Activated CD4-positive, alpha-beta T cell treated with anti-CD3 and anti-CD28 coated beads, Interleukin-2, Interleukin-6, amounts not matched to agents 100 ng/mL and 50 ng/mL, durations not matched to agents 16 hours and 8 hours (primary cell): ENCODE results near the gene TAS2R3.
"Not testable (repeated sequence)": the region's sequence is repeated elsewhere in the genome, so short reads cannot be mapped to it uniquely, and the experiment has no call there.

Experiments used
- DNase-seq: peaks from one replicate; pipeline ENCODE4 v3.0.0-alpha.2; 2020

The TAS2R3 gene, protein sequence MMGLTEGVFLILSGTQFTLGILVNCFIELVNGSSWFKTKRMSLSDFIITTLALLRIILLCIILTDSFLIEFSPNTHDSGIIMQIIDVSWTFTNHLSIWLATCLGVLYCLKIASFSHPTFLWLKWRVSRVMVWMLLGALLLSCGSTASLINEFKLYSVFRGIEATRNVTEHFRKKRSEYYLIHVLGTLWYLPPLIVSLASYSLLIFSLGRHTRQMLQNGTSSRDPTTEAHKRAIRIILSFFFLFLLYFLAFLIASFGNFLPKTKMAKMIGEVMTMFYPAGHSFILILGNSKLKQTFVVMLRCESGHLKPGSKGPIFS

DNA sequence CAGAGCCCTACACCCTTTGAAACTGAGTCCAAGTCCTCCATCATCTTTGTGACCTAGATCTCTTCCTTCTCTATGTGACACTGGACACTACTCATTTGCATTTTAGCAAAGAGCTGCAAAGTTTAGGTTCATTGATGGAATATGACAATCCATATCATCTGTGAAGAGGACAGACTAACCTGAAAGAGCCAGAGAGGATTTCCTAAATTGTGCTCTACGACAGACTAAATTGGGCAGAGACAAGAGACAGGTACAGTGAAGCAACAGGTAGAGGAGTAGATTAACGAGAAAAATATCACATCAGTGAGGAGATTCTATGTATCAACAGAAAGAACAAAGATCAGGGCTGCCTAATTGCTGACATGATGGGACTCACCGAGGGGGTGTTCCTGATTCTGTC lies at the start of gene TAS2R3:
TSS of gene TAS2R3 (plus strand) at position 301 of the 400 bp plus-strand sequence. CDS start at position 363, 62 bp downstream.
- no peak for DNase-seq

DNA sequence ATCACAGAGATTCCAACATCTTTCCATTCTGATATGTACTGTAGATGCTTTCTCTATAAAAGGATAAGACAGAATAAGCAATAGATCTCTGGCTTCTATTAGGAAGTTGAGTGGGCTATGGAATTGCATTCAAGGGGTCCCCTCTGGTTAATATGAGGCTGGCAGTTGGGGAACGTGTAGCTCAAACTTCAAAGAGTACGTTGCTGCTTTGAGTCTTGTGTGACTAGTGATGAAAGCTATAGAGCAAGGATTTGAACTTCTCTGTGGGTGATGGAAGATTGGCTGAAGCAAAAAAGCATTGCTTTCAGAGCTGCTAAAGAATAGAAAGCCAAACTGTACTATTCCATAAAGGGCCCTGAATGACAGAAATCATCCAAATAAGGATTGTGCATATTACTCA lies 49.3 kb upstream of the TAS2R3 start:
- no peak for DNase-seq

DNA sequence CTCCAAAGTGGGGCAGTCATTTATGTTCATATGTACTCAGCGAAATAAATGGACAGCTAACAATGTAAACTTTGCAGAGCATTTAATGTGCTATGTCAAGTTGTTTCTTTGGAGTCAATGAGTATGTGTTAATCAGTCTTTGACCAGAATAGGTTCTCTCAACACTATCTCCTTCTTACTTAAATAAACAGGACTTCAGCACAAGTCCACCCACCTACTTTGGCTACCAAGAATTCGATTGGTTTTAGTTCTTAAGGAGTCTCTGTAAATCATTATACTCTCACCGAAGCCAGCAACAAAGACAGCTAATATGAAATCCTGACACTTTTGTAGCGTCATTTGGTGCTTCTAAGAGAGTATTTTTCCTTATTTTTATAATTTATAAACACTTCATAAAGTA lies 48.9 kb upstream of the TAS2R3 start:
- DNase-seq: no peak

DNA sequence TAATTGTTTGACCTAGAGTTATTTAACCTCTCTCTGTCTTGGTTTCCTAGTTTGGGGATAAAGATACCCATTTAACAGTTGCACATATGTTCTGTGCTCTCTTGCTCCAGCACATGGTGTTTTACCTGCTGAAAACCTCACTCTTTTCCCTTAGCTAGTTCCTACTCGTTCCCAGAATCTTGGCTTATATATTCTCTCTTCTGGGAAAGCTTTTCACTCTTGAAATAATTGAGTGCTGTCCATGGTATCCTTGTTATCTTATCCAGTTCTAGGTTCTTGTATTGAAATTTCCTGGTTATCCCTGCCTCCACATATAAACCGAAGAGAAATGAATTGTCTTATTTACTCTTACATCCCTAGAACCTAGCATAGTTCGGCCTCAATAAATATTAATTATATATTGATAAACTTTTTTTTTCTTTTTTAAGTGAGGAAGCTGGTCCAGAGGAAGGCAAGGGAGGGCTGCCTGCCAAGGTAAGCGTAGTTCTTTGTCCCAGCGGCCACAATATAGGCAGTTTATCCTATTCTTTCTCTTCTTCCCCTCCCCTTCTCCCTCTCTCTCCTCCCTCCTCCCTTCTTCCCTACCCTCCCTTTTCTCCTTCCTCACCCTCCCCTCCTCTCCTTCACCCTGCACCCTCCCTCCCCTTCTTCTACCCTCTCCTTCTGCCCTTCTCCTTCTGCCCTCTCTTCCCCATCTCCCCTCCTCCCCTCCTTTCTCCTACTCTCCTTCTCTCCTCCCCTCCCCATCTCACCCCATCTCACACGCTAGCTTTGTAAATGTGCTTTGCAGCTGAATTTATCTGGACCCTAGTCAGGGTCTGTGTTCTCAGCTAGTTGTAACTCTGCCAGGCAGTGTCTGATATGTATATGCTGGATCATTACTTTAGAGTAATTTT lies 47.9 kb upstream of the TAS2R3 start:
- no peak for DNase-seq

DNA sequence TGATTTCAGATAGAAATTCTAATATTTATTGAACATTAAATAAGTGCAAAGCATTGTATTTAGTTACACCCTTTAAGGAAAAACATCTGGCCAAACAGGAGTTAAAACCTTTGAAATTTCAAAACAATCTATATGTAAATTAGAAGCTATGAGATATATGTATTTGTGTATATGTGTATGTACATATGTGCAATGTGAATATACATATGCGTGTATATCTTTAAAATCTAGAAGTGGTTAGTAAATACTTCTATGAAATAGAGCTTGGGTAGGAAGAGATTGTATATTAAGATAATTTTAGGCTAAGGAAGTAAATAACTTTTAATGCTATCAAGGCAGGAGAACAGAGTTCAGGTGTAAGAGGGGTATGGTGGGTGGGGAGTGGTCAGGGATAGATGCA lies 46.4 kb upstream of the TAS2R3 start:
- DNase-seq: no peak

DNA sequence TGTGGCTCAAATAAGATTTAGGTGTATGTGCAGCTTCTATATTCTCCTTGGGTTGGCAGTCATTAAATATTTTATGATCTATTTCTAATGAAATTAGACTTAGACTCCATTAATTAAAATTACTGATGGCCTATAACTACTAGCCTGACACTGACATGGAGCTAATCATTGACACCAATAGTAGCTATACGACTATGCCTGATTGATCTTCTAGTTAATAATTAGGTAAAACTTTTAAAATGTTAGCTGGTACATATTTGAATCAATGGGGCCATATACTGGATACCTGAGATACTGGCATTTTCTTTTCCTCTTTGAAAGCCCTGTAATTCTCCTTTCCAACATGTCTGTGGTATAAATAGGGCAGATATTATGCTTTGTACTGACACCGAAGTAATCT lies 41.4 kb upstream of the TAS2R3 start:
- DNase-seq: no peak

DNA sequence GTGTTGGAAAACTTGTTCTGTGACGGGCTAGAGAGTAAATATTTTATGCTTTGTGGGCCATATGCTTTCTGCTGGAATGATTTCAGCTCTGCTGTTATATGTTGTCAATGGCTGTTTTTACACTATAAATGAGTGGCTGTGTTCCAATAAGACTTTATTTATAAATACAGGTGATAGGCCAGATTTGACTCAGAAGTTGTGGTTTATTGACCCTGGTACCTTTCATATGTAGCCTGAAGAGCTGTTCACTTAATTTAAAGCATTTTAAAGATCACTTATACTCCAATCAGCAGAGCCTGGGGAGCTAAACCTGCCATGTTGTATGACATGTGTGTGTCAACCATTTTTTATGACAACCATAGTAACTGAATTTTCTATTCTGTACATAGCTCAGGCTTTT lies 34.9 kb upstream of the TAS2R3 start:
- DNase-seq: no peak

DNA sequence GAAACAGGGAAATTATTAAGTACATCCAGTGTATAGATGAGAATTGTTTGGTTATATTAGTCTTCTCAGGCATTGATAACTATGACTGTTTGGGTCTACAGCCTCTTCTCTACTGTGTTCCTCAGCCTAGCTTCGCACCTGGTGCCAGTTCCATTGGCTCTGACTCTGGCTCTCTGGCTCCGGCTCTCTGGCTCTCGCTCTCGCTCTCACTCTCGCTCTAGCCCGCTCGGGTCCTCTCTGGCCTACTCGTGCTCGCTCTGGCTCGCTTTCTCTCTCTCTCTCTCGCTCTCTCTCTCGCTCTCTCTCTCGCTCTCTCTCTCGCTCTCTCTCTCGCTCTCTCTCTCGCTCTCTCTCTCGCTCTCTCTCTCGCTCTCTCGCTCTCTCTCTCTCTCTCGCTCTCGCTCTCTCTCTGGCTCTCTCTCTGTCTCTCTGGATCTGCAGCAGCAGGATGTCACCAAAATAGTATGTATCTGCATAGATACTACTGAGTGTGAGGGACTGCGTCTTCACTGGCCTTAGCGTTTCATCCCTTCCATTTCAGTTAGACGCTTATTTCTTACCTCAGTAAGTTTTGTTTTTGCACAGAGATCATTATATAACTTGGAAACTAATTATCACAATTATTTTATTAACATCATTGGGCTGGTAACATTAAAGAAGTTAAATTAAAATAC lies 32.3 kb upstream of the TAS2R3 start:
- DNase-seq: no peak

DNA sequence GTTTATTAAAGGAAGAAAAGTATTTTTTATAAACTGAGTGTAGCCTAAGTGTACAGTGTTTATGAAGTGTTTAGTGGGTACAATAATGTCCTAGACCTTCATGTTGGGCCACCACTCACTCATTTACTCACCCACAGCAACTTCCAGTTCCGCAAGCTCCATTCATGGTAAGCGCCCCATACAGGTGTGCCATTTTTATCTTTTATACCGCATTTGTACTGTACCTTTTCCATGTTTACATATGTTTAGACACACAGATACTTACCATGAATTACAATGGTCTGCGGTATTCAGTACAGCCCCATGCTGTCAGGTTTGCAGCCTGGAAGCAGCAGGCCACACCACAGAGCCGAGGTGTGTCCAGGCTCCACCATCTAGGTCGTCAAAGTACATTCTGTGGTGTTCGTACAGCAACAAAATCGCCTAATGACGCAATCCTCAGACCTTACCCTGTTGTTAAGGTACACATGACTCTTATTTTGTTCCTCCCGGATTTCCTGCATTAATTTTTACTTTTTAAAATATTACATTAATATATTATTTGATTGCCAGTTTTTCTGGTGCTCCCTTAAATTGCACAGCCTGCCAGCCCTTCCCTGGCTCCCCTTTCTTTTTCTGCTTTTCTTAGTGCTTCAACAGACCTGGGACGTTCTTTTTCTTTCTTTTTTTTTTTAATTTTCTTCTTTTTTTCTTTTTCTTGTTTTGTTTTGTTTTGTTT lies 26.6 kb upstream of the TAS2R3 start:
- DNase-seq: peak; percentile 14

DNA sequence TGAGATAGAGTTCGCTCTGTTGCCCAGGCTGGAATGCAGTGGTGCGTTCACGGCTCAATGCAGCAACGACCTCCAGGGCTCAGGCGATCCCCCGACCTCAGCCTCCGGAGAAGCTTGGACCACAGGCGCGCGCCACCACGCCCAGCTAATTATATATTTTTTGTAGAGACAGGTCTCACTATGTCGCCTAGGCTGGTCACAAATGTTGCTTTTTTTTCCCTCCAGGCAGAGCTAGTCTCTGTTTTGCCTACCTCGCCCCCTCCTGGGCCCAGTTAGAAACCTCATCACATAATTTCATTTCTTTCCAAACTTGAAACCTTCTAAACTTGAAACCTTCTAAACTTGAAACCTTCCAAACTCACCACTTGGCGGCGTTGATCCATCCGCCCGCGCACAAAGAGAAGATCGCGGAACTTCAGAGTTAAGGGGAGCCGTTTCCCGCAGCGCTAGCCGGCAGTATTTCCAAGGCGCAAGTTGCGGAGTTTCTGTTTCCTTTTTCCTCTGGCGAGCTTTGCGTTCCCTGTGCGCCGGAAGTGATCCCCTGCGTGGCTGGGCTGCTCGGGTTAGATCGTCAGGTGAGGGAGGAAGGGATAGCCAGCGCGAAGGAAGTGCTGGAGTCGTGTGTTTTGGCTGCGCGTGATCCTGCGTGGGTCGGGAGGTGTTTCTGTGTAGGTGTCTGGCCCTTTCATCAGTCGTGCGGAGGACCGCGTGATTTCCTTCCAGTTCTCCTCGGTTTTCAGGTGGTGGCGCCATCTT lies 25.9 kb upstream of the TAS2R3 start, which contains the start of gene SSBP1:
TSS of gene SSBP1 (plus strand) at position 523 of the 756 bp plus-strand sequence. CDS start 809 bp downstream, outside the sequence.
- DNase-seq: peak; percentile 95

DNA sequence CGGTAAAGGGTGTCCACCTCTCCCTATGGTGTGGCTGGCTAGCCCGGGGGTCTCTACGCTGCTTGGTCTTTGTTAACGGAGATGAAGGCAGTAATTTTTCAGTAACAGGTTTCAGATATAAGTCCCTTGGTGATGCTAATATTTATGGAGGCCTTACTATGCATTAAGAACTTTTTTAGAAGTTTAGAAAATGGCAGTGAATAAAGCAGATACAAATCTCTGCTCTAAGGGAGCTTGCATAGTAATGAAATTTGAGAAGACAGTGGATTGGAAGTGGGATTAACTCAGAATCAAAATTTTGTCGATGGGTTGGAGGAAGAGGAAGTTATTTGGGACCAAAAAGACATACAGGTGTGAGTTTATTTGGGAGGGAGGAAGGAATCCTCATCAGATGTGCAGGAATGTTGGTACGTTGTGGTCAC lies 25.3 kb upstream of the TAS2R3 start:
- DNase-seq: no peak

DNA sequence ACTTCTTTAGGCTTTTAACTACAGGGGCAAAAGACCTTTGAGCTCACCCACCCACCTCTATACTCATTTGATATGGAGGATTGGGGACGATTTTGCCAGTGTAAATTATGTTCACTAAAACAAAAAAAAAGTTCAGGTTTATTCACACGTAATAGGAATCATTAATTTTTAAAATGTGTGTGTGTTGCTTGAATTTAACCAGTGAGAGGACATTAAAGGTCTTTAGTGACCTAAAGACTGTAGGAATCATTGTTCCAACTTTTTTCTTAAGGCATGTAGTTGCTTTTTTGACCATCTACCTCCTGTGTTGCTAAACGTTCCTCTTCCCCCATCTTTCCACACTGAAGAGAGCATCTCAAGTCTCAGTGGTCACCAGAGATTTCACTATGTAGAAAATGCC lies 24.6 kb upstream of the TAS2R3 start:
- no peak for DNase-seq

DNA sequence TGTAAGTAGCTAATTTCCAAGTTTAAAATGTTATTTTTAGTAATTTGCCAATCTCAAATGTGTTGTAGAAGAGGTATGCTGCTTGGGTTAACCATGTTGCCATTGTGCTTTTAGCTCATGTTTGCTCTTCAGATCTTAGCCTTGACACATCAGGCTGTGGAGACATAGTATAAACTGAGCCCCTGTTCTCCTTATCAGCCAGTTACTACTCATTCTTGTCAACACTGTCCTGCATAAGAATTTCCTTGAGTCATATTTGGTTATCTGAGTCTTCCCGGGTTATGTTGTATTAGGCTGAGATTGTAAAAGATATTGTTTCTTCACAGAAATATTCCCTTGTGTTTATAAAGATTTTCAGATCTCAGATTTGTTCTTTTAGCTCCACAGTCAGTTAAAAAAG lies 21.7 kb upstream of the TAS2R3 start:
- no peak for DNase-seq

DNA sequence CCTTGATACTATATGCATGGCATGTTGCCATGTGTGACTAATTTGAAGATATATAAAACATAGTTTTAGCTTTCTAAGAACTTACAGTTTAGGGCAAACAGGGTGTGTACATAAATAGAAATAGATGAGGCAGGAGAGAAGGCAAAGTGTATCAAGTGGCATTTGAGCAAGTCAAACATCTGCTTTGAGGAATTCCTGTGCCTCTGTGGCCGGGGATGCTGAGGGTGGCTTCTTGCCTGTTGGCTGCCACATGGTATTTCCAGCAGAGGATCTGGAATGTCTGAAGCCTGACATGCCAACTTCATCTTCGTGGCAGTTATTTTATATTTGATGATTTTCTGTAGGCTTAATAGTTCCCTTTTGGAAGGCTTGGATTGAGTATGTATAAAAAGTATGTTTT lies 19.8 kb upstream of the TAS2R3 start:
- no peak for DNase-seq

DNA sequence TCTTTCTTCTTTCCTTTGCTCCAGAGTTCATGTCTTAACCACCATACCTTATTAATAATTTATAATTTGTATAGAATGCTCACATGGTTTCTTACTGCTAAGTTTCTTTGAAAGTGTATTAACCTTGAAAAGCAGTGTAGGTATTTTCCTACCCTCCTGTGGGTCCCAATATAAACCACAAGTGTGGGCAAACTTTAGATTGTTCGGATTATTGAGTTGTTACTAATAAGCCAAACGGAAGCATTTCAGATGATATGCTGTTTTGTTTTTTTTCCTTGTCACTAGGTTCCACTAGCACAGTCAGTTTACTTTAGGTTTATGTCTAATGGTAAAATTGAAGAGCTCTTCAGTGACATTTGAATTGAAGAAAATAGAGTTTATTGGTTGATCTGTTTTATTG lies 15.5 kb upstream of the TAS2R3 start:
- DNase-seq: no peak

DNA sequence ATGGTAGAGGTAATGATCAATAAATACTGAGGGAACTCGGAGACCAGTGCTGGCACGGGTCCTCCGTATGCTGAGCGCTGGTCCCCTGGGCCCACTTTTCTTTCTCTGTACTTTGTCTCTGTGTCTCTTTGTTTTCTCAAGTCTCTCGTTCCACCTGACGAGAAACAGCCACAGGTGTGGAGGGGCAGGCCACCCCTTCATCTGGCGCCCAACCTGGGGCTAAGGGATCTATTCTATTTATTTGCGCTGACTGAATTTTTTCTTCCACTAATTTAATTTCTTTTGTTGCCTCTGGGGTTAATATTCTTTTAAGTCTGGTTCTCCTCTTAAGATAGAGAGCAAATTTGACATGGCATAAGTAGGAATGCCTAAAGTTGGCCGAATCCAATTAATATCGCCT lies 12.0 kb upstream of the TAS2R3 start:
- not testable (repeated sequence) for DNase-seq

DNA sequence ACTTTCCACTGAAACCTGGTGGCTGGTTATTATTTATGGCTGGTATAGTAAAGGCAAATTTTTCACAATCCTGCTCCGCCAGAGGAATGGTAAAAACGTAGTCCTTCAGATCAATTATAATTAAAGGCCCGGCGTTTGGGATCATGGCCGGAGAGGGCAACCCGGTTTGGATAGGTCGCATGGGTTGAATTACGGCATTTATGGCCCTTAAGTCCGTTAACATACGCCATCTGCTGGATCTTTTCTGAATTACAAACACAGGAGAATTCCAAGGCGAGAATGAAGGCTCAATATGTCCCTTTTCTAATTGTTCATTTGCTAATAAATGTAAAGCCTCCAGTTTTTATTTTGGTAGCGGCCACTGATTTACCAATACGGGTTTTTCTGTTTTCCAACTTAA lies 11.3 kb upstream of the TAS2R3 start:
- no peak for DNase-seq

DNA sequence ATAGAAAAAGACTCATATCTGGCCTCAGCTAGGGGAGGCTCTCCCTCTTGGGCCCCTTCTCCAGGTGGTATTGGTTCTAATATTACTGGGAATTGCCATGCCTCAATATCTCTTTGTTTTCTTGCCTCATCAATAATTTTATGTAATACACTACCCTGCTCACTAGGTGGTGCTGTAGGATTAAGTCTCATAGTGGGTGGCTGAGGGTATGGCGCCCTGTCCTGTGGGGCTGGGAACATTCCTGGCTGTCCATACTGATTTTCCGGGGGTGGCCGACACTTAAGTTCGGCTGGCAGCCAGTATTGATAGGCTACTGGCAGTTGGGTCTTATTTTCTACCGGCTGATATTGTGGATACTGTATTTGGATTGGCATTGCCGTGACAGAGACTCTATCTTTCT lies 9.0 kb upstream of the TAS2R3 start:
- DNase-seq: peak; percentile 35

DNA sequence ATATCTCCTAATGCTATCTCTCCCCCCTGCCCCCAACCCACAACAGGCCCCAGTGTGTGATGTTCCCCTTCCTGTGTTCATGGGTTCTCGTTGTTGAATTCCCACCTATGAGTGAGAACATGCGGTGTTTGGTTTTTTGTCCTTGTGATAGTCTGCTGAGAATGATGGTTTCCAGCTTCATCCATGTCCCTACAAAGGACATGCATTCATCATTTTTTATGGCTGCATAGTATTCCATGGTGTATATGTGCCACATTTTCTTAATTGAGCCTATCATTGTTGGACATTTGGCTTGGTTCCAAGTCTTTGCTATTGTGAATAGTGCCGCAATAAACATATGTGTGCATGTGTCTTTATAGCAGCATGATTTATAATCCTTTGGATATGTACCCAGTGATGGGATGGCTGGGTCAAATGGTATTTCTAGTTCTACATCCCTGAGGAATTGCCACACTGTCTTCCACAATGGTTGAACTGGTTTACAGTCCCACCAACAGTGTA lies 6.2 kb downstream of the TAS2R3 start:
- not testable (repeated sequence) for DNase-seq

DNA sequence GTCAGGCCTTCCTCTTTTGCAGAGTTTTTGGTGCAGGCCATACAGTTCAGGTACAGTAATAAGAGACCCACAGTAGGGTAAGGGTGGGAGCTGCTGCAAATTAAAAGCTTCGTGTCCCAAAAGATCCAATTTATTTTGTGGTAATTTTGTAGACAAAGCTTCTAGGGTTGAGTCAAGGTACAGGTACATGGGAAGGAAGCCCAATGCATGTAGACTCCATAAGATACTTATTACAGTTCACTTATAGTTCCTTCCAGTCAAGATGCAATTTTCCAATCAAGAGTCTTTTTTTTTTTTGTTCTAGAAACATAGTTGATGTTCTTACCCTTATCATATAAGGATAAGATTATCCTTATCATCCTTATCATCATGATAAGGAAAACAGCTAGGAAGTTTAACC lies 12.5 kb downstream of the TAS2R3 start, which contains the start of gene TAS2R4:
TSS of gene TAS2R4 (plus strand) at position 301 of the 400 bp plus-strand sequence. CDS start 1,815 bp downstream, outside the sequence.
- no peak for DNase-seq

DNA sequence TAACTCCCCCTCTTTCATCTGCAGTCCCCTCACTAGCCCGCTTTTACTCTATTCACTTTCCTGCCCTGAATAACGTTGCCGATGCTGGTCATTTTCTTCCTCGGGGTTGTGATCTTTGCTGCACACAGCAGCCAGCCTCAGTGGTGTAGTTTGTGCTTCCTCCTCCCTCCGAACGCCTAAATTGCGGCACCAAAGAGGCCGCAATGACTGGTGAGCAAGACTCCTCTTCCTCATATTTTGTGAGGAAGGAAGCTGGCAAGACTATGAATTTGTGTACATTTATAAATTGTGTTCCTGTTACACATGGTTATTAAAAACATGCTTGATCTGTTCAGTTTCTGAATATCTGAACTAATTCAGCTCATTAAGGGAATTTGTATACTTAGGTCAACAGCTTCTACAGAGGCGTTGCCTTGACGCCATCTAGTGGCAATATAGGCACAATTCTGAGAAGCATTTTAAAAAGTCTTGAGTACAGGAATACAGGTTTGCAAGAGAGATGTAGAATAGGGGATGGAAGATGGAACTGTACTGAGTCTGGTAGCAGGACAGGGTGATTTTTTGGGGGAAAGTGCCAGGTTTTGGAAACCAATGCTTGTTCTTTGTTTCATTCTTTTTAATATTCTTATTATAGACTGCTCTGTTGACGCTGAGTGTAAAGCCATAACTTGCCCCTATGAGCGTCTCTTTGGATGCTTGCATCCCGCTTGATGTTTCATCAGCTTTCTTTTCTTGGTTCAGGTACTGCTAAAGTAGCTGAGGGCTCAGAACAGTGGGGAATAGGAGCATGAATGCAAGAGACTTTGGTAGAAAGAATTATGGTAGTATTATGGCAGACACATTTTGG lies 22.0 kb downstream of the TAS2R3 start:
- DNase-seq: peak; percentile 54
